Activated T-cell treated with anti-CD3 and anti-CD28 coated beads for 24 hours (primary cell): ENCODE results near the gene TRNAU1AP.

Experiments
- DNase-seq: peaks from one replicate; pipeline ENCODE4 v3.0.0-alpha.2; 2020; ENCODE audit warnings: low read depth

Gene TRNAU1AP

GRCh38 chr1:28604962-28605361 is 52.1 kb downstream of the TRNAU1AP start:
- DNase-seq, result no peak

GRCh38 chr1:28606771-28607170 is 53.9 kb downstream of the TRNAU1AP start:
- DNase-seq, result no peak

- DNase-seq, result no peak
Observed at GRCh38 chr1:28613175-28613574, 60.3 kb downstream of the TRNAU1AP start.
